ENCODE results near the gene CHIC2. TPM values are rescaled to one million over a fixed set of nuclear protein-coding genes. Genes with fewer than 3 reads are reported as not detected.

Gene CHIC2
- total and polyA plus RNA-seq, 2 experiments from 2014 or later = 111 to 137 TPM

DNA sequence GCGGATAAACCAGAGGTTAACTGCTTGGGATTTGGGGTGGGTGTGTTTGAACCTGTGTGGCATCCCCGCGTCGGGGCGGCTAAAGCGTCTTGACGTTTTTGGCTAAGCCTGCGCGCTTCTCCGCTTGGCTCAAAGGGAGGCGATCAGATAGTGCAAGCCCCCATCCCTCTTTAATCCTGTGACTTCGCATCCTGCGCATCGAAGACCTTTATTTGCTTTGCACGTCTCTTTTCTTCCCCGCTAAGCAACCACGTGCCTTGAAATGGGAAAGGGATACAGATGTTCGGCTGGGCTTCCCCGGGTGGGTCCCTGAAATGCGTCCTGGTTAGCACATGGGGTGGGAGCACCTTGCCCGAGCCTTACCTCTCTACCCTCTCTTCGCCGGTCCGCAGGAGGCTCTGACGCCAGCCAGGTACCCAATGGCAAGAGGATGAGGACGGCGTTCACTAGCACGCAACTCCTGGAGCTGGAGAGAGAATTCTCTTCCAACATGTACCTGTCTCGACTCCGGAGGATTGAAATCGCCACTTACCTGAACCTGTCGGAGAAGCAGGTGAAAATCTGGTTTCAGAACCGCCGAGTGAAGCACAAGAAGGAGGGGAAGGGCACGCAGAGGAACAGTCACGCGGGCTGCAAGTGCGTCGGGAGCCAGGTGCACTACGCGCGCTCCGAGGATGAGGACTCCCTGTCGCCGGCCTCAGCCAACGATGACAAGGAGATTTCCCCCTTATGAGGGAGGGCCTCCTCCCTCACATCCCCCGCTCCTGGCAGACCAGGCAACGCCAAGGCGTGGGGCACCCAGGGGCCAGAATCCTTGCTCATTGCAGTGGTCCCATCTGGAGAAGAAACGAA is 37.0 kb upstream of the CHIC2 start:
- Histone ChIP-seq H3K9ac (no peak overlapping the region), H3K79me2 (ENCODE audit: insufficient read depth) (no peaks in the 10 kb centered on the region), H3K4me1 (ENCODE audit: insufficient read depth) (no peaks in the 10 kb centered on the region), H2AFZ (no peak overlapping the region), H4K20me1 (ENCODE audit: insufficient read depth) (no peaks in the 10 kb centered on the region), H3F3A (ENCODE audit: insufficient read depth) (peaks cover 5% of the 10 kb centered on the region; the same call in 1 of the 2 replicates), H3K27me3 (replicated peaks; ENCODE audit: insufficient read depth) (peaks cover 22% of the 10 kb centered on the region), H3K4me2 (ENCODE audit: unreplicated experiment) (peak overlapping the region; percentile 84), H3K36me3 (ENCODE audit: low read depth) (no peaks in the 10 kb centered on the region), H3K9me3 (ENCODE audit: low read depth) (no peaks in the 10 kb centered on the region), H3K27ac (no peak overlapping the region), H3K4me3 (peak overlapping the region; percentile 67), H3K9me2 (ENCODE audit: insufficient read depth) (no peaks in the 10 kb centered on the region)
- no peak for DNase-seq
- no peak for TF ChIP-seq EZH2phosphoT487 (IDR thresholded peaks at IDR 0.05; ENCODE audit: insufficient read depth, low read depth)
- TF ChIP-seq EZH2 (IDR thresholded peaks at IDR 0.05; ENCODE audit: insufficient read depth, poor library complexity, severe bottlenecking) = peak; percentile 38
- in situ Hi-C loops (cut with MboI) = no loop called here
- WGBS, 2 experiments (ENCODE audit: low coverage in 1 of 2, low lambda C conversion rate in 2 of 2, missing lambda C conversion rate in 2 of 2) = 80 to 83% methylated on average over 43 to 50 of the region's 50 CpGs

DNA sequence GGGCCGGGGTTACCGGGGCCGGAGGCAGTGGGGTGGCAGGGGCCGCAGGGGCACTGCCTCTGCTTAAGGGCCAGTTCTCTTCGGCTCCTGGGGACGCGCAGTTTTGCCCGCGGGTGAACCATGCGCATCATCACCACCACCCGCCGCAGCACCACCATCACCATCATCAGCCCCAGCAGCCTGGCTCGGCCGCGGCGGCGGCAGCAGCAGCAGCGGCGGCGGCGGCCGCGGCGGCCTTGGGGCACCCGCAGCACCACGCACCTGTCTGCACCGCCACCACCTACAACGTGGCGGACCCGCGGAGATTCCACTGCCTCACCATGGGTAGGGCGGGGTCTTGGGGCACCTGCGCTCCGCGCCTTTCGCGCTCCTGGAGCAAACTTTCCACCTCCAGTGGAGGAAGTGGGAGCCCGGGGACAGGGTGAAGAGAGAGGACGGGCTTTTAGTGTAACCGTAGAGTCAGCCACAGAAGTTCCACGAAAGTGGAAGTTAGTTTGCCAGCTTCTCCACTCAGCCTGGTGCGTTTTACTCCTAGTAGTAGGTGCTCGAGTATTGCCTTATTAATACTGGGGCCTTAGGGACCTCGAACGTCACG is 36.3 kb upstream of the CHIC2 start:
- Histone ChIP-seq H3K9me3 (ENCODE audit: low read depth) (no peaks in the 10 kb centered on the region), H3K36me3 (ENCODE audit: low read depth) (no peaks in the 10 kb centered on the region), H3K4me3 (peak overlapping the region; percentile 67), H3K9me2 (ENCODE audit: insufficient read depth) (no peaks in the 10 kb centered on the region), H2AFZ (peak overlapping the region; percentile 80), H3K4me2 (ENCODE audit: unreplicated experiment) (peak overlapping the region; percentile 84), H3F3A (ENCODE audit: insufficient read depth) (peaks cover 5% of the 10 kb centered on the region; the same call in 1 of the 2 replicates), H4K20me1 (ENCODE audit: insufficient read depth) (no peaks in the 10 kb centered on the region), H3K27ac (no peak overlapping the region), H3K27me3 (replicated peaks; ENCODE audit: insufficient read depth) (peaks cover 22% of the 10 kb centered on the region), H3K79me2 (ENCODE audit: insufficient read depth) (no peaks in the 10 kb centered on the region), H3K9ac (peak overlapping the region; percentile 44; the same call in 1 of the 2 replicates), H3K4me1 (ENCODE audit: insufficient read depth) (no peaks in the 10 kb centered on the region)
- in situ Hi-C loops (cut with MboI) = no loop called here
- WGBS, 2 experiments (ENCODE audit: low coverage in 1 of 2, low lambda C conversion rate in 2 of 2, missing lambda C conversion rate in 2 of 2) = 11 to 14% methylated on average over 24 to 34 of the region's 46 CpGs
- DNase-seq = peak; percentile 64
- TF ChIP-seq EZH2phosphoT487 (IDR thresholded peaks at IDR 0.05; ENCODE audit: insufficient read depth, low read depth) = no peak
- TF ChIP-seq EZH2 (IDR thresholded peaks at IDR 0.05; ENCODE audit: insufficient read depth, poor library complexity, severe bottlenecking) = peak; percentile 61

DNA sequence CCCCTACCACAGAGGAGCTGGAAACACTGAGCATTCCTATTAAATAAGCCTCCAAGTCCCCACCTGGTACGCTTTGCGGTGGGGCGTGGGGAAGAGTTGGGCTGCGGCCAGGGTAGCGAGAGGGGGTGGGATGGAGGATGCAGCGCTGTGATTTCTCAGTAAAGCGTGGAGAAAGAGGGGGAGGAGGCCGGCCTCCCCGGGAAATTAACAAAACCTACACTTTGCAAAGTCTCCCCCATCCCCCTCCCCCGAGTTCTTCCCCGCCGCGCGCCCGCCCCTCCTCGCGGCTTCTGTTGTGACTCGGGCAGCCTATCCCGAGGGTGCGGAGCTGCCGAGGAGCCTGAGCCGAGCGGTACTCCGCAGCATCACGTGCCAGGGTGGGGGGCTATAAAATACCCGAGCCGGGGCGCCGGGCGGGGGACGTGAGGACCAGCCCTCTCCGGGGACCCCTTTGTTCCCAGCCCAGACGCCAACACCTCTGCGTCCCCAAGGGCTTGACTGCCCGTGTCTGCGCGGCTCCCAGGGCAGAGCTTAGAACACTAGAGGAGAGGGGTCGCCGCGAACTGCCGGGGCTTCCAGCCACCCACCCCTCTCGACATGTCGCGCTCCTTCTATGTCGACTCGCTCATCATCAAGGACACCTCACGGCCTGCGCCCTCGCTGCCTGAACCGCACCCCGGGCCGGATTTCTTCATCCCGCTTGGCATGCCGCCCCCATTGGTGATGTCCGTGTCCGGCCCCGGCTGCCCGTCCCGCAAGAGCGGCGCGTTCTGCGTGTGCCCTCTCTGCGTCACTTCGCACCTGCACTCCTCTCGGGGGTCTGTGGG is 35.6 kb upstream of the CHIC2 start, which contains the start of gene GSX2:
GSX2 (plus strand) TSS at position 416 of the 827 bp plus-strand sequence; CDS start at position 598, 182 bp downstream.
- WGBS, 2 experiments (ENCODE audit: low coverage in 1 of 2, low lambda C conversion rate in 2 of 2, missing lambda C conversion rate in 2 of 2) = 6 to 8% methylated on average over 52 to 66 of the region's 66 CpGs
- H3K9ac ChIP-seq = peak within 1 kb of the TSS; percentile 44

DNA sequence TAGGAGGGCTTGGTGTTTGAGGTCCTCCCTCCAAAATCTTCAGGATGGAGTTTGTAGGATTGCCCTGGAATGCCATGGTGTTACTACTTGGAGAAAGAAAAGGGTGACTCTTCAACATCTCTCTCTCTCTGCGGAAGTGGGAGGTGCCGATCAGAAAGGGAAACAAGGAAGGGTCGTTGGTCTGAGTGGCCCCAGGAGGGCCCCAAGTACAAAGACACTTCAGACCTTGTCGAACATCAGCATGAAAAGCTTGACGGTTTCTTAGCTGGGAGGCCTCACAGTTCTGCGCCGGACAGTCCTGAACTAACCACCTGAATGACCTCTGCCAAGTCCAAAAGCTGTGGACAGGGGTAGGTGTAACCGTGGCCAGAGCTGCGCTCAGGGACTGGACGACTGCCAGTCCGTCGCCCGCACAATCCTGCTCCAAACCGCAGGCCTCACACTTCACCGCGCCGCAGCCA is 34.9 kb upstream of the CHIC2 start:
- in situ Hi-C loops (cut with MboI) = no loop called here
- Histone ChIP-seq H3K9me2 (ENCODE audit: insufficient read depth) (no peaks in the 10 kb centered on the region), H3K79me2 (ENCODE audit: insufficient read depth) (no peaks in the 10 kb centered on the region), H3K4me2 (ENCODE audit: unreplicated experiment) (no peak overlapping the region), H3F3A (ENCODE audit: insufficient read depth) (peaks cover 5% of the 10 kb centered on the region; the same call in 1 of the 2 replicates), H2AFZ (no peak overlapping the region), H3K4me3 (no peak overlapping the region), H3K9me3 (ENCODE audit: low read depth) (no peaks in the 10 kb centered on the region), H3K27ac (no peak overlapping the region), H3K9ac (no peak overlapping the region), H3K4me1 (ENCODE audit: insufficient read depth) (no peaks in the 10 kb centered on the region), H4K20me1 (ENCODE audit: insufficient read depth) (no peaks in the 10 kb centered on the region), H3K27me3 (replicated peaks; ENCODE audit: insufficient read depth) (peaks cover 22% of the 10 kb centered on the region), H3K36me3 (ENCODE audit: low read depth) (no peaks in the 10 kb centered on the region)
- 81 to 82% methylated on average over 17 of the region's 17 CpGs for WGBS, 2 experiments (ENCODE audit: low coverage in 1 of 2, low lambda C conversion rate in 2 of 2, missing lambda C conversion rate in 2 of 2)
- no peak for DNase-seq
- no peak for TF ChIP-seq EZH2 (IDR thresholded peaks at IDR 0.05; ENCODE audit: insufficient read depth, poor library complexity, severe bottlenecking)
- TF ChIP-seq EZH2phosphoT487 (IDR thresholded peaks at IDR 0.05; ENCODE audit: insufficient read depth, low read depth) = no peak

More for the DNA sequence above, 35.6 kb upstream of the CHIC2 start, which contains the start of gene GSX2:
- H3K36me3 ChIP-seq (ENCODE audit: low read depth) = no peaks in the 10 kb centered on the region
- peak within 1 kb of the TSS; percentile 80 for H2AFZ ChIP-seq
- no peaks in the 10 kb centered on the region for H3K9me3 ChIP-seq (ENCODE audit: low read depth)
- in situ Hi-C loops (cut with MboI) = no loop called here
- no peaks in the 10 kb centered on the region for H3K79me2 ChIP-seq (ENCODE audit: insufficient read depth)
- H3F3A ChIP-seq (ENCODE audit: insufficient read depth) = peaks cover 5% of the 10 kb centered on the region; the same call in 1 of the 2 replicates
- peak within 1 kb of the TSS; percentile 84 for H3K4me2 ChIP-seq (ENCODE audit: unreplicated experiment)
- H3K4me3 ChIP-seq = peak within 1 kb of the TSS; percentile 67
- H3K4me1 ChIP-seq (ENCODE audit: insufficient read depth) = no peaks in the 10 kb centered on the region
- H3K9me2 ChIP-seq (ENCODE audit: insufficient read depth) = no peaks in the 10 kb centered on the region
- no peak within 1 kb of the TSS for H3K27ac ChIP-seq
- DNase-seq = peak; percentile 77
- no peaks in the 10 kb centered on the region for H4K20me1 ChIP-seq (ENCODE audit: insufficient read depth)
- TF ChIP-seq EZH2 (IDR thresholded peaks at IDR 0.05; ENCODE audit: insufficient read depth, poor library complexity, severe bottlenecking) (no peak), EZH2phosphoT487 (IDR thresholded peaks at IDR 0.05; ENCODE audit: insufficient read depth, low read depth) (no peak)
- peaks cover 22% of the 10 kb centered on the region for H3K27me3 ChIP-seq (replicated peaks; ENCODE audit: insufficient read depth)

All from GM23248 (cell line).